Natural killer cell treated with Interleukin-12 subunit alpha and Interleukin-12 subunit beta and Interleukin-15 and Interleukin-18, amount 100 ng/mL, for 72 hours (primary cell): ENCODE measurements around the gene GSG1L. TPM values are rescaled to one million over a fixed set of nuclear protein-coding genes. Genes with fewer than 3 reads are reported as not detected.

Source experiments
- ATAC-seq, 2 donors: fragments of 150-1000 bp; cut with Tn5 transposase in 1 of 2; sonication (Bioruptor Pico), chemical (Tn5 transposase) in 1 of 2; 2 replicates each; pipeline ENCODE4 v1.10.0; 2021
- DNase-seq: peaks from one replicate; pipeline ENCODE4 v3.0.0; 2022; ENCODE audit warnings: low spot score
- H3K27ac Mint-ChIP-seq, 2 donors: 1 replicate in 1 of 2; 2 replicates in 1 of 2; pipeline ENCODE4 v1.8.0; 2022; ENCODE audit warnings: mixed read lengths in 2 of 2, mild to moderate bottlenecking in 1 of 2, moderate library complexity in 1 of 2
- H3K27me3 Mint-ChIP-seq, 2 donors: 1 replicate in 1 of 2; 2 replicates in 1 of 2; pipeline ENCODE4 v1.8.0; 2022; ENCODE audit warnings: mixed read lengths in 2 of 2
- H3K36me3 Mint-ChIP-seq: one replicate; pipeline ENCODE4 v1.8.0; 2022; ENCODE audit warnings: mixed read lengths
- H3K4me1 Mint-ChIP-seq, 2 donors: 1 replicate in 1 of 2; 2 replicates in 1 of 2; pipeline ENCODE4 v1.8.0; 2022; ENCODE audit warnings: low read depth in 2 of 2, mixed read lengths in 2 of 2, mild to moderate bottlenecking in 1 of 2
- H3K4me3 Mint-ChIP-seq: one replicate; pipeline ENCODE4 v1.8.0; 2022; ENCODE audit warnings: mixed read lengths
- H3K9me3 Mint-ChIP-seq: 2 replicates; pipeline ENCODE4 v1.8.0; 2022; ENCODE audit warnings: mixed read lengths
- total RNA-seq, 2 donors: library from RNA; stranded (reverse); gene quantifications; one replicate each; pipeline ENCODE4 v1.2.3, GENCODE V29; 2022

The GSG1L gene
- total RNA-seq, 2 donors from 2014 or later = not detected

GRCh38 chr16:27758544-27758943 lies 305.0 kb downstream of the GSG1L start:
- no peak overlapping the region for H3K27ac Mint-ChIP-seq
- H3K36me3 Mint-ChIP-seq = no peaks in the 10 kb centered on the region
- no peak overlapping the region for H3K4me3 Mint-ChIP-seq
- no peak for ATAC-seq
- DNase-seq = no peak
- H3K4me1 Mint-ChIP-seq = peaks cover 0 to 11% of the 10 kb centered on the region in 2 donors
- H3K9me3 Mint-ChIP-seq = no peaks in the 10 kb centered on the region
- no peaks in the 10 kb centered on the region for H3K27me3 Mint-ChIP-seq

DNA sequence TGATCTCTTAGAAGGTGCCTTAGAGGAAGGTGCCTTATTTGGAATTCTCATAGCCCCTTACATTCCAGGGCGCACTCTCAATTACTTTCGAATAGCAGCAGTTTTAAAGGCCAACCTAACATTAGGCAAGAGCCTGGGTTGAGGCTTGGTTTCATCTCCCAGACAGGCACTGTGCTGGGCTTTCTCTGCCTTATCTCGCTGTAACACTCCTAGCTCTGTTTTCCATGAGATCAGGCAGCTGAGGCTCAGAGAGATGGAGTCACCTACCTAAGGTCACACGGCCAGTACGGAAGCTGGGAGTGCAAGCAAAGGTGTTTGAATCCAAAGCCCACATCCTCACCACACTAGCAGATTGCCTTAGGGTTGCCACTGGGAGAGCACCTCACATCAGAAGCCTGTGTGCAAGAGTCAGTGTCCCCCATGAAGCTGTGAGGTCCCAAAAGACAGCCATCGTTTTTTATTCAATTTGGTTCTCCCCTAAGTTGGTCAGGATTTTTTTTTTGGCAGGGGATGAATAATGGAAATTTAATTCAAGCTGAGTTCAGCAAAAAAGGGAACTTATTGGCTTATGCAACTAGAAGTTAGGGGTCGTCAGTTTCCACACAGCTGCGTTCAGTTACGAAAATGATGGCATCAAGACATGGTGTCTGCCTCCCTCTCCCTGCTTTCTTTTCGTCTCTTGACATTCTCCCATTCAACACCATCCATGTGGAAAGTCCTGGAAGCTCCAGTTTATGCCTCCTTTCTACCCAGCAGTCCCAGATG lies 307.1 kb downstream of the GSG1L start:
- DNase-seq = no peak
- Mint-ChIP-seq H3K27ac (no peak overlapping the region), H3K27me3 (no peaks in the 10 kb centered on the region), H3K4me1 (peaks cover 0 to 11% of the 10 kb centered on the region in 2 donors), H3K36me3 (no peaks in the 10 kb centered on the region), H3K4me3 (no peak overlapping the region), H3K9me3 (no peaks in the 10 kb centered on the region)
- no peak for ATAC-seq

DNA sequence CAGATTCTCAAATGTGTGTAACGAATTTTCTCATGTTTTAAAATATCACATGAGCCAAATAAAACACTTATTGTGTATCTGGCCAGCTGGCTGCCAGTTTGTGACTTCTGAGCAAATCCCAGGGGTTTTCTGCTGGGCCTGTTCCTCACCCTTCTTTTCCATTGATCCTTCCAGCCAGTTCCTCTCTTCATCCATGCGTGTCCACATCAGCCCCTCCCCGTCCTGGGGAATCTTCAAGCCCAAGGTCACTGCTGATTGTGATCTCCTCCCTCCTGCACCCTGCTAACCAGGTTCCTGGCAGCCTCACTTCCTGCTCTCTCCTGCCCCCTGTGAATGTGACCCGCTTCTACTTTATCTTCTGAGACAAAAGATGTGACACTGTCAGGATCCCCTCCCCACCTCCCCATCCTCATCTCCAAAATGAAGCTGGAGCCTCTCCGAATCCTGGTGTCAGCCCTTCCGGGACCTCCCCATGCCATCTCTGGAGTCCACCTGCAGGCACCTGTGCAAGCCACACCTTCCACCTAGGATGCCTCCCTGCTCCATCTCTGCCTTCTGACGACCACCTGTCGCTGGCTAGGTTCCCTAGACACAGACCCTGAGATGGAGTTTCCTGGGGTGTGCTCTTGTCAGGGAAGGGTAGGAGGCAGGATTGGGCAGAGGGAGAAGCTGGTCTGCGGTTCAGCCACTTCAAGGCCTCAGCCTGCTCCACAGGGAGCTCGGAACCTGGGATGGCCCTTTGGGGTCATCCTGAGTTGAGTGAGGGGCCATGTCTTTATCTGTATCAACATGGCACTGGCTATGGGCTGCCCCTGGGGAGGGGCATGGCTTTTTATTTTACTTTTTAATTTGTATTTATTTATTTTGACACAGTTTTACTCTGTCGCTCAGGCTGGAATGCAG lies 308.5 kb downstream of the GSG1L start:
- no peaks in the 10 kb centered on the region for H3K27me3 Mint-ChIP-seq
- H3K36me3 Mint-ChIP-seq = no peaks in the 10 kb centered on the region
- no peaks in the 10 kb centered on the region for H3K9me3 Mint-ChIP-seq
- H3K4me1 Mint-ChIP-seq = peaks cover 0 to 5% of the 10 kb centered on the region in 2 donors
- ATAC-seq (no peak), DNase-seq (no peak)
- H3K27ac Mint-ChIP-seq = no peak overlapping the region
- H3K4me3 Mint-ChIP-seq = no peak overlapping the region

DNA sequence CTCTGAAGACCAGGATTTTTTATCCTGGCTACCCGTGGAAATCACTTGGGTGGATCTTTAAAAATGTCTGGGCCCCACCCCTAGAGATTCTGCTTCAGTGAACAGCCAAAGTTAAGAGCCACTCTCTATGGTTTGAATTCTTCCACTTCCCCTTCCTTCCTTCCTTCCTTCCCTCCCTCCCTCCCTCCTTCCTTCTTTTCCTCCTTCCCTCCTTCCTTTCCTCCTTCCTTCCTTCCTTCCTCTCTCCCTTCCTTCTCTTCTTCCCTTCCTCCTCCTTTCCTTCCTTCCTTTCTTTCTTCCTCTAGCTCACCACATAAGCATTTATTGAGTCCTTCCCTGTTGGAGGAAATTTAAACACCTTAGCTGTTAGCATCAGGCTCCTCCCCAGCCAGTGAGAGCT lies 310.0 kb downstream of the GSG1L start:
- Mint-ChIP-seq H3K27ac (no peak overlapping the region), H3K4me1 (peaks cover 0 to 5% of the 10 kb centered on the region in 2 donors), H3K36me3 (no peaks in the 10 kb centered on the region), H3K27me3 (no peaks in the 10 kb centered on the region), H3K4me3 (no peak overlapping the region), H3K9me3 (no peaks in the 10 kb centered on the region)
- no peak for DNase-seq
- ATAC-seq = no peak

- DNase-seq (no peak), ATAC-seq (no peak)
- Mint-ChIP-seq H3K4me3 (no peak overlapping the region), H3K27me3 (no peaks in the 10 kb centered on the region), H3K36me3 (no peaks in the 10 kb centered on the region), H3K27ac (no peak overlapping the region), H3K4me1 (peaks cover 0 to 8% of the 10 kb centered on the region in 2 donors), H3K9me3 (no peaks in the 10 kb centered on the region)
Observed at GRCh38 chr16:27752241-27752640, 311.3 kb downstream of the GSG1L start.

GRCh38 chr16:27751676-27752075 lies 311.8 kb downstream of the GSG1L start:
- no peaks in the 10 kb centered on the region for H3K36me3 Mint-ChIP-seq
- H3K4me3 Mint-ChIP-seq = no peak overlapping the region
- H3K27me3 Mint-ChIP-seq = no peaks in the 10 kb centered on the region
- ATAC-seq = no peak
- no peaks in the 10 kb centered on the region for H3K9me3 Mint-ChIP-seq
- no peak overlapping the region for H3K27ac Mint-ChIP-seq
- peaks cover 0 to 8% of the 10 kb centered on the region in 2 donors for H3K4me1 Mint-ChIP-seq
- DNase-seq = no peak

DNA sequence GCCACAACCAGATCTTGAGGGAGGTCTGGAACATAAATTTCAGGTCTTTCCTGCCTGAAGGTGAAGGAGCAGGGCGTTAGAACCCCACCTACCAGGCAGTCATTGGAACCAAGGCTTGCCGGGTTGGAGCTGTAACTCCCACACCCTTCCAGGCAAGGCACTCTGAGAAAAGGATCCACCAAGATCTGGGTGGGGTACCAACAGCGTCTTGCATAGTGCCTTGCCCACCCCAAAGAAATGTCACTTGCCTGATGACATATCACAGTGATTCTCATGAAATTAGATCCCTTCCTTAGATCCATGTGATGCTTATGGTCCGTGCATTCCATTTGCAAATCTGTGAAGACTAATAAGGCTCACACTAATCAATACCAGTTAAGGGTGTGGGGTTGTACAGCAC lies 312.3 kb downstream of the GSG1L start:
- H3K9me3 Mint-ChIP-seq = no peaks in the 10 kb centered on the region
- H3K4me3 Mint-ChIP-seq = no peak overlapping the region
- DNase-seq = no peak
- ATAC-seq = no peak
- H3K4me1 Mint-ChIP-seq = peaks cover 0 to 8% of the 10 kb centered on the region in 2 donors
- no peak overlapping the region for H3K27ac Mint-ChIP-seq
- no peaks in the 10 kb centered on the region for H3K36me3 Mint-ChIP-seq
- no peaks in the 10 kb centered on the region for H3K27me3 Mint-ChIP-seq

- Mint-ChIP-seq H3K36me3 (no peaks in the 10 kb centered on the region), H3K27ac (no peak overlapping the region), H3K4me1 (peaks cover 0 to 11% of the 10 kb centered on the region in 2 donors), H3K4me3 (no peak overlapping the region), H3K27me3 (no peaks in the 10 kb centered on the region), H3K9me3 (no peaks in the 10 kb centered on the region)
- ATAC-seq = no peak
- DNase-seq = no peak
Observed at GRCh38 chr16:27749946-27750345, 313.6 kb downstream of the GSG1L start.

- Mint-ChIP-seq H3K4me3 (no peak overlapping the region), H3K36me3 (no peaks in the 10 kb centered on the region), H3K4me1 (peaks cover 0 to 13% of the 10 kb centered on the region in 2 donors), H3K27ac (no peak overlapping the region), H3K27me3 (no peaks in the 10 kb centered on the region), H3K9me3 (no peaks in the 10 kb centered on the region)
- no peak for ATAC-seq
- DNase-seq = no peak
Observed at GRCh38 chr16:27749547-27749875, 314.0 kb downstream of the GSG1L start.

GRCh38 chr16:27748868-27749546 lies 314.5 kb downstream of the GSG1L start:
- H3K4me3 Mint-ChIP-seq = no peak overlapping the region

DNA sequence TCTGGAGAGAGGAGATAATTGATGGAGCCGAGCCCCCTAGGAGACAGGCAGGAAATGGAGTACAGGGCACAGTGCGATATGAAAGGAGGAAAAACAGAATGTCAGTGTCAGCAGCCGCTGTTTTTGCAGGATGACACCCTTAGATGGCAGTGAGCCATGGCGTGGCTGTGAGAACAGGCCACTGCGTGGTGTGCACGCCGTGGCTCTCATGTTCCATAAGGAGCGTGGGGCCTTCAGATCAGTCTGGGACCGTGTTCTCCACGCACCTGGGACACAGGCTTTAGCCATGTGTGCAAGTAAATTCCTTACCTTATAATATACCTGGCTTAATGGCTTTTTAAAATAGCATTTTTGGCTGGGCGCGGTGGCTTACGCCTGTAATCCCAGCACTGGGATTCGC lies 315.6 kb downstream of the GSG1L start:
- DNase-seq (no peak), ATAC-seq (no peak)
- peaks cover 0 to 13% of the 10 kb centered on the region in 2 donors for H3K4me1 Mint-ChIP-seq
- H3K27me3 Mint-ChIP-seq = no peaks in the 10 kb centered on the region
- H3K9me3 Mint-ChIP-seq = no peaks in the 10 kb centered on the region
- H3K36me3 Mint-ChIP-seq = peaks cover 2% of the 10 kb centered on the region
- H3K27ac Mint-ChIP-seq = no peak overlapping the region
- no peak overlapping the region for H3K4me3 Mint-ChIP-seq

More at GRCh38 chr16:27748868-27749546, 314.5 kb downstream of the GSG1L start:
- DNase-seq (no peak), ATAC-seq (no peak)
- H3K4me1 Mint-ChIP-seq = peaks cover 0 to 13% of the 10 kb centered on the region in 2 donors
- no peaks in the 10 kb centered on the region for H3K9me3 Mint-ChIP-seq
- no peak overlapping the region for H3K27ac Mint-ChIP-seq
- H3K36me3 Mint-ChIP-seq = no peaks in the 10 kb centered on the region
- no peaks in the 10 kb centered on the region for H3K27me3 Mint-ChIP-seq

DNA sequence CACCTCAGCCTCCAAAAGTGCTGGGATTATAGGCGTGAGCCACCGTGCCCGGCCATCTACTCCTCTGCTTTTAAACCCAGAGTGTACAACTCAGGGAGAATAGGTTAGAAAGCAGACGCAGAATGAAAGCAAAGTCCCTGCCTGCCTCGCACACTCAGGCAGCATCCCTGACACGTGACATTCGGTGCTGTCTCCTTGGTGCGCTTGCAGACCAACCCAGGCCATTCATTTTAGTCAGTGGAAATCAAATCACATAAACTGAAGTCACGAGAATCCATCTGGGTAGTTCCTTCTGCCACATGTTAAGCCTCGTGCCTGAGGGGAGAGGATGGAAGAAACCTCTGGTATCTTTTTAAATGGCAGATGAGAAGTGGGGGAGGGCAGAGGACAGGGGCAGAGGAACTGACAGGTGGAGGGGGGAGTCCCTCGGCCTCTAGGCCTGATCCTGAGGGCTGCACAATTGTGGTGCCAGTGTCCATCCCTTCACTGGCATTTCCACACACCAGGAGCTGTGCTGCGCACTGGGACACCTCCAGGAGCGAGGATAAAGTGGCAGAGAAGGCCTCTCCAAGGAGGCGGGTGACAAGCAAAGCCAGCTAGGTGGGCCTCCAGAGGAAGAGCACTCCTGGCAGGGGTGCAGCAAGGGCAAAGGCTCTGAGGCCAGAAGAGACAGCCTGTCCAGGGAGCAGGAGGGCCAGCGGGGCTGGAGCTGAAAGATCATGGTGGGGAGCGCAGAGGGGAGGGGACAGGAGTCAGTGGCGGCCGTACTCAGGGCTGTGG lies 317.2 kb downstream of the GSG1L start:
- H3K9me3 Mint-ChIP-seq = no peaks in the 10 kb centered on the region
- no peak overlapping the region for H3K27ac Mint-ChIP-seq
- H3K4me3 Mint-ChIP-seq = no peak overlapping the region
- no peak for DNase-seq
- peaks cover 0 to 13% of the 10 kb centered on the region in 2 donors for H3K4me1 Mint-ChIP-seq
- no peaks in the 10 kb centered on the region for H3K27me3 Mint-ChIP-seq
- no peak for ATAC-seq
- peaks cover 5% of the 10 kb centered on the region for H3K36me3 Mint-ChIP-seq

- ATAC-seq (no peak), DNase-seq (no peak)
- Mint-ChIP-seq H3K27me3 (no peaks in the 10 kb centered on the region), H3K4me3 (no peak overlapping the region), H3K36me3 (peaks cover 5% of the 10 kb centered on the region), H3K9me3 (no peaks in the 10 kb centered on the region), H3K4me1 (peaks cover 0 to 13% of the 10 kb centered on the region in 2 donors), H3K27ac (no peak overlapping the region)
Observed at GRCh38 chr16:27745348-27745747, 318.2 kb downstream of the GSG1L start.
